ENCODE results near the gene NRXN3.

NRXN3 gene

GRCh38 chr14:79466938-79467527 lies 1296.9 kb downstream of the NRXN3 start:
- no peaks in the 10 kb centered on the region for H3K4me1 ChIP-seq (ENCODE audit: insufficient read depth, low read length, severe bottlenecking)
- TF ChIP-seq CTCF (IDR thresholded peaks at IDR 0.05; ENCODE audit: low read length) (no peak), EZH2 (IDR thresholded peaks at IDR 0.05; ENCODE audit: borderline replicate concordance, low read length) (no peak)
- H3K9me2 ChIP-seq (ENCODE audit: low read depth, low read length): no peaks in the 10 kb centered on the region
- no peaks in the 10 kb centered on the region for H3K79me2 ChIP-seq (ENCODE audit: insufficient read depth, low read length)
- no peak overlapping the region for H3K27ac ChIP-seq (ENCODE audit: low read depth, low read length, poor library complexity, severe bottlenecking)
- H3K9me3 ChIP-seq (ENCODE audit: low read length): no peaks in the 10 kb centered on the region
- no peak overlapping the region for H3K9ac ChIP-seq (ENCODE audit: low read length)
- H3F3A ChIP-seq (ENCODE audit: insufficient read depth, low read length): no peaks in the 10 kb centered on the region
- H3K4me2 ChIP-seq (ENCODE audit: low read length): no peak overlapping the region
- H3K36me3 ChIP-seq (ENCODE audit: insufficient read depth, low read length): no peaks in the 10 kb centered on the region
- no peak overlapping the region for H3K4me3 ChIP-seq (ENCODE audit: low read depth, low read length, poor library complexity, severe bottlenecking)
- no peaks in the 10 kb centered on the region for H3K27me3 ChIP-seq (ENCODE audit: insufficient read depth, low read length)
- no peak overlapping the region for H2AFZ ChIP-seq (ENCODE audit: low read length)
- no peaks in the 10 kb centered on the region for H4K20me1 ChIP-seq (ENCODE audit: insufficient read depth, low read length)

GRCh38 chr14:79467835-79468234 lies 1297.7 kb downstream of the NRXN3 start:
- H3K4me1 ChIP-seq (ENCODE audit: insufficient read depth, low read length, severe bottlenecking): no peaks in the 10 kb centered on the region
- H3K4me3 ChIP-seq (ENCODE audit: low read depth, low read length, poor library complexity, severe bottlenecking): no peak overlapping the region
- no peak overlapping the region for H3K27ac ChIP-seq (ENCODE audit: low read depth, low read length, poor library complexity, severe bottlenecking)
- H4K20me1 ChIP-seq (ENCODE audit: insufficient read depth, low read length): no peaks in the 10 kb centered on the region
- H3K9me2 ChIP-seq (ENCODE audit: low read depth, low read length): no peaks in the 10 kb centered on the region
- H3K4me2 ChIP-seq (ENCODE audit: low read length): no peak overlapping the region
- H3F3A ChIP-seq (ENCODE audit: insufficient read depth, low read length): no peaks in the 10 kb centered on the region
- no peaks in the 10 kb centered on the region for H3K27me3 ChIP-seq (ENCODE audit: insufficient read depth, low read length)
- no peak overlapping the region for H2AFZ ChIP-seq (ENCODE audit: low read length)
- no peak overlapping the region for H3K9ac ChIP-seq (ENCODE audit: low read length)
- no peaks in the 10 kb centered on the region for H3K9me3 ChIP-seq (ENCODE audit: low read length)
- no peaks in the 10 kb centered on the region for H3K36me3 ChIP-seq (ENCODE audit: insufficient read depth, low read length)
- H3K79me2 ChIP-seq (ENCODE audit: insufficient read depth, low read length): no peaks in the 10 kb centered on the region
- TF ChIP-seq CTCF (IDR thresholded peaks at IDR 0.05; ENCODE audit: low read length) (no peak), EZH2 (IDR thresholded peaks at IDR 0.05; ENCODE audit: borderline replicate concordance, low read length) (no peak)

GRCh38 chr14:79468486-79468885 lies 1298.3 kb downstream of the NRXN3 start:
- H3K9me3 ChIP-seq (ENCODE audit: low read length): no peaks in the 10 kb centered on the region
- H2AFZ ChIP-seq (ENCODE audit: low read length): no peak overlapping the region
- no peaks in the 10 kb centered on the region for H3K9me2 ChIP-seq (ENCODE audit: low read depth, low read length)
- H3K4me1 ChIP-seq (ENCODE audit: insufficient read depth, low read length, severe bottlenecking): no peaks in the 10 kb centered on the region
- H3K27ac ChIP-seq (ENCODE audit: low read depth, low read length, poor library complexity, severe bottlenecking): no peak overlapping the region
- no peak overlapping the region for H3K9ac ChIP-seq (ENCODE audit: low read length)
- no peak overlapping the region for H3K4me3 ChIP-seq (ENCODE audit: low read depth, low read length, poor library complexity, severe bottlenecking)
- H3K4me2 ChIP-seq (ENCODE audit: low read length): no peak overlapping the region
- H3K27me3 ChIP-seq (ENCODE audit: insufficient read depth, low read length): no peaks in the 10 kb centered on the region
- H3F3A ChIP-seq (ENCODE audit: insufficient read depth, low read length): no peaks in the 10 kb centered on the region
- TF ChIP-seq EZH2 (IDR thresholded peaks at IDR 0.05; ENCODE audit: borderline replicate concordance, low read length): no peak
- TF ChIP-seq CTCF (IDR thresholded peaks at IDR 0.05; ENCODE audit: low read length): no peak
- no peaks in the 10 kb centered on the region for H4K20me1 ChIP-seq (ENCODE audit: insufficient read depth, low read length)
- no peaks in the 10 kb centered on the region for H3K79me2 ChIP-seq (ENCODE audit: insufficient read depth, low read length)
- H3K36me3 ChIP-seq (ENCODE audit: insufficient read depth, low read length): no peaks in the 10 kb centered on the region

Data from OCI-LY1 (cell line).